ENCODE results near the gene FNDC3B.
"Not testable (repeated sequence)": the region's sequence is repeated elsewhere in the genome, so short reads cannot be mapped to it uniquely, and the experiment has no call there.

The FNDC3B gene

DNA sequence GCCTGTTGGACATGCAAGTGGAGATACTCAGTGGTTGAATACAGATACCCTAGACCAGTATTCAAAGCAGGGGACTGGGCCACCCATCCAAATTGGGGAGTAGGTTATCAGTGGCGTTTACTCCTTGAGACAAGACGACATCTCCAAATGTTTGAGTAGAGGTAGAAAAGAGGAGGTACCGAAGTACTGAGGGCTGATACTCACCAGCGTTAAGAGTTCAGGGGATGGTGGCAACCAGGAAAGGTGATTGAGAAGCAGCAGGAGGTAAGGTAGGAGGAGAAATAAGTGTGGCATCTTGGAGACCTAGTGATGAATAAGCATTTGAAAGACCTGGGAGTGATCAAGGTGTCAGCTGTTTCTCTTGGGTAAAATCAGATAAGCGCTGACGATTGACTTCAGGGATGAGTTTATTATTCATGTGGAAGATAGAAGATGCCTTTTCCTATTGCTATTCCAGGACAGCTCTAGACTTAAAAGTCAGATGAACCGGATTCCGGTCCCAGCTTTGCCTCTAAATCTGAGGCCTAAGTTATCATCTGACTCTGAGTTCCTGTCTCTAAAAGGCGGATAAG lies 312.6 kb downstream of the FNDC3B start:
- no peak for DNase-seq (ENCODE audit: extremely low read depth in 1 of 2, low read depth in 1 of 2)

DNA sequence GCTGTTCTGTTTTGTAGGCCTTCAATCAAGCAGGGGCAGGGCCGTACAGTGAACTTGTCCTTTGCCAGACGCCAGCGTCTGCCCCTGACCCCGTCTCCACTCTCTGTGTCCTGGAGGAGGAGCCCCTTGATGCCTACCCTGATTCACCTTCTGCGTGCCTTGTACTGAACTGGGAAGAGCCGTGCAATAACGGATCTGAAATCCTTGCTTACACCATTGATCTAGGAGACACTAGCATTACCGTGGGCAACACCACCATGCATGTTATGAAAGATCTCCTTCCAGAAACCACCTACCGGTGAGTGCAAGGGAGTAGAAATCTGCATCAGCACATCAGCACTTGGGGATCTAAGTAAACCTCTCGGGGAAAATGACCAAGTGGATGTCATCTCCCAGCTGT lies 313.4 kb downstream of the FNDC3B start:
- no peak for DNase-seq (ENCODE audit: extremely low read depth in 1 of 2, low read depth in 1 of 2)

DNA sequence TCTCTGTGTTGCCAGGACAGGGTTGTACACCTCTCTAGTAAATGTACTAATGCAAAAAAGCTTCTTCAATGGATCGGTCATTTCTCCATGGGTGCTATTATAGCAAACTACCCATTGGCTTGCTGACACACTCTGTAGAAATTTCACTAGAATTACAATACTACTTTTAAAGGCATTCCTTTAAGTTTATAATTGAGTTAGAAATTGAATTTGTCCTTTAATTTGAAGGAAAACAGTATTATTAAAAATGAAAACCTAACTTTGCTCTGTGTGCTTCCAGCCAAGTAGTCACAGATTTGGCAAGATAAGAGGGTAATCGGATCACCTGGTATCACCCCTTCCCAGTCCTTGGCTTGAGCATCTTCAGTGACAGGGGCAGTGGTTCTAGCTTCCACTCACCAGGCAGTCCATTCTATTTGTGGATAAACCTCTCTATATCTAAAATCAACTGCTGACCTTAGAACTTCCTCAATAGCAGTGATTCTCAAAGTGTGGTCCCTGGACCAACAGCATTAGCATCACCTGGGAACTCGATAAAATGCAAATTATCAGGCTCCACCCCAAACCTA lies 315.6 kb downstream of the FNDC3B start:
- DNase-seq (ENCODE audit: extremely low read depth in 1 of 2, low read depth in 1 of 2) = no peak

DNA sequence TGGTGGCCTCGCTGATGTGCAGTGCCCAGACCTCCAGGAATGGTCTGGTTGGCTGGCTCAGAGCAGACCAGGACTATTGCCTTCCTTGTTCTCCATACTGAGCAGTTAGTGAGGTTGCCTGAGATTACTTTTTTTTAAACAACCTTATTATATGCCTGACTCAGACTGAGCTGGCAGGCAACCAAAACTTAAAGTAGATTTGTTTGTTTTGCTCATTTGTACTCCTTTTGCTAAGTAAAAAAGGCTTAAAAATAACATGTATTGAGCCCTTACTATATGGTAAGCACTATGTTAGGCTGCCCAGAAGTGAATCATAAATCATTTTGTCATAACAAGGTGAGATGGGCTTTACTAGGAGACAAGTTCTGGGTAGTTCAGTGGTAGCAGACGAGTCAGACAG lies 316.5 kb downstream of the FNDC3B start:
- DNase-seq (ENCODE audit: extremely low read depth in 1 of 2, low read depth in 1 of 2) = no peak

DNA sequence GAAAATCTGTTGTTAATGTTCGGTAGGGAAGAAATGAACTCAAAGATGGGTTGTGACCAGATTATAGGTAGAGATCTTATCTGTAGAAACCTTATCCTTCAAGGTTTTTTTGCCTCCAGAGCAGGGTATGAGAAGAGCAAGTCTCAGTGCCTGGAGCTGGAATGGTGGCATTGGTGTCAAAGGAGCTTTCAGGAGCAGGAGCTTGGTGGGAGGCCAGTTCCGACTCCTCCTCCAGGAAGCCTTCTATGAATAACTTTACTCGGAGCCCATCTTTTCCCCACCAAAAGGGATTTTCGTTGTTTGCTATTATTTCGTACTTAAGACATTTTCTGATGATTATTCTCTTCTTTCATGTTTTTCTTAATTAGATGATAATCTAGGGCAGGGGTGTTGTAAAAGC lies 317.0 kb downstream of the FNDC3B start:
- no peak for DNase-seq (ENCODE audit: extremely low read depth in 1 of 2, low read depth in 1 of 2)

DNA sequence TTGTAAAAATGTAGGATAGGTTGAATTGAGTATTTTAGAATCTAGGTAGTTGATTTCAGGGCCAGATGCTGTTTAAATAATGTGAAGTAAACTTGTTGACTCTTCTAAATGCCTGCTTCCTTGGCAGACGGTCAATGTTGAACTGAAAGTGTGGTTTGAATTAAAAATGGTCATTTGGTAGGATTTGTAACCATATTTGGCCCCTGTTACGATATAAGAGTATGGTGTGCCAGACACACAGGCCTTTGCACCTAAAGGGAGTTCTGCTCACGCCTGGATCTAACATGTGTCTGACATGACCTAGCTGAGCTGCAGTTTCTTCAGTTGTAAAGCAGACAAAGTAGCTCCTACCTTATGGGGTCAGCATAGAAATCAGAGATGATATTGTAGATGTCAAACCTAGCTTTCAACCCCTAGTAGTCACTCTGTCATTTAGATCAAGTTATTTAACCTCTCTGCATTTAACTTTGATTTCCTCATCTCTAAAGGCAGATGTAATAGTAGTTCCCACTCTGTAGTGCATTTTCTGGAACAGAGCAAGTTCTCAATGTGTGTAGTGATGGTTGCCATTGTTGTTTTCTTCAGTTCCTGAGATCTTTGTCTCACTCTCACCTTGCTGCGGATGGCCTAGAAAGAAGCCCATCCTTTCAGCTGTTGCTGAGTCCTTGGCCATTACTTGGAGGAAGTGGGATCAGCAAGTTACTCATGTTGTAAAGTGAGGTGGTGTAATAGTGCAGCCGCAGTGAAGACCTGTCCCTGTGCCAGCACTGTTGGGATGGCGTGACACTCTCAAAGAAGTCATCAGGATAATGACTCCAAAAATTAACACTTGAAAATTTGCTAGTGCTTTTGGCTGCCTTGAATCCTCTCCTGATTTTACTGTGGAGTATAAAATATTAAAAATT lies 318.7 kb downstream of the FNDC3B start:
- no peak for DNase-seq (ENCODE audit: extremely low read depth in 1 of 2, low read depth in 1 of 2)

DNA sequence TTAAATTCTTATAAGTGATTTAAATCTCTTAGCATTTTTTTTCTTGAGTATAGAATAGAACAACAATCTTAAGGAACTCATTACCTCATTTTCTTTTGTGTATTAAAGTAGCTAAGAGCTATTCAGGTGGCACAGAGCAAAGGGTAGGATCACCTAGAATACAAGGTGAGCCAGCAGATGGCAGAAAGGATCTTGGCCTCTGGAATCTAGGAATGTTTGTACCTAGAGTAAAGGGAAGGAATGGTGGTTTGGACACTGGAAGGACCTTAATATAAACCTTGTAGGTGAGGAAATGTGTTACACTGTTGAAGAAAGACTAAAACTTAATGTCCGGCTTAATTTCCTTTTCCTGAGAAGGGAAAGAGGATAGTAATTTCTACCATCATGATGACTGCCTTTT lies 319.9 kb downstream of the FNDC3B start:
- no peak for DNase-seq (ENCODE audit: extremely low read depth in 1 of 2, low read depth in 1 of 2)

DNA sequence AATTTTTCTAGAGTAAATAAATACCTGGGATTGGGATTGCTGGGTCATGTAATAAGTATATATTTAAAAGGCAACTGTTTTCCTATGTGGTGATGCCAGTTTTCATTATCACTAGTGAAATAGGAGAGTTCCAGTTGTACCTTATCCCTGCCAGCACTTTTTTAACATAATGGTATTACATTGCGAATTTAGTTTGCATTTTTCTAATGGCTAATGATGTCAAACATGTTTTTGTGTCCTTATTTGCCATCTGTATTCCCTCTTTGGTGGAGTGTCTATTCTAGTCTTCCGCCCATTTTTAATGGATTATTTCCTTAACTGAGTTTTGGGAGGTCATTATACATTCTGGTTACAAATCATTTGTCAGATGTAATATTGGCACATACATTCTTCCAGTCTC lies 320.6 kb downstream of the FNDC3B start:
- DNase-seq (ENCODE audit: extremely low read depth in 1 of 2, low read depth in 1 of 2) = no peak

DNA sequence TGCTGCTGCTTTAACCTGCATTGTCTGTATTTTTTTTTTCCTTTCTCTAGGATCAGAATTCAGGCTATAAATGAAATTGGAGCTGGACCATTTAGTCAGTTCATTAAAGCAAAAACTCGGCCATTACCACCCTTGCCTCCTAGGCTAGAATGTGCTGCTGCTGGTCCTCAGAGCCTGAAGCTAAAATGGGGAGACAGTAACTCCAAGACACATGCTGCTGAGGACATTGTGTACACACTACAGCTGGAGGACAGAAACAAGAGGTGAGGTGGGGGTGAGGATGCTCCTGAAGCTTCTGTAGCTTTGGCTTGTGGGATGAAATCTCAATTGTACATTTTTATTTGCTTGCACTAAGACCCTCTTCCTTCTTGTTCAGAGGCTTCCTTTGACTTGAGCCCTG lies 323.2 kb downstream of the FNDC3B start:
- DNase-seq (ENCODE audit: extremely low read depth in 1 of 2, low read depth in 1 of 2) = no peak

DNA sequence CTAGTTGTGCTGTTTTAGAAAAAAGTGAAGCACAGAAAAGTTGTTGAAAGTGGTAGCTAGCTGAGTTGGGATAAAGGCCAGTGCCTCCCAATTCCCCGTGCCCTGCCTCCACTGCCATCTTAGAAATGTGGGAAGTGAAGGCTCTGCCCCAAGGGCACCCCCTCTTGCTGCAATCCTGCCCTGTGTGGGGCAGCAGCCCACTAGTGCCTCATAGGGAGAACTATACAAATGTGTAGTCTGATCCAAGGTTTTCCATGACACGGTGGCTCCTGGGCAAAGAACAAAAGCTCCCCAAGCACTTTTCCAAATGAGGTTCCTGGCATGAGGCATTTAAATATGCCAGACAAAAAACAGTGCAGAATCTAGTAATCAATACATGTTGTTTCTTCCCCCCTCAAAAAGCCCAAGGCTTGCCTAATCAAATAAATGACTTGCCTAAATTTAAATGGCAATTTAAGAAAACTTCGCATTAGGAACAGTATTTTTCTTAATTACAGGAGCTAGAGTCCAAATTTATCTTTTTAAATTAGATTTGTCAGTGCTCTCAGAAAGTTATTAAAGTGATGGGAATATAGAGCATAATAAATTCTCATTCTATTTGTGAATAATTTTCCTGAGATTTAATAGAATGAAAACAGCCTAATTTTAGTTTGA lies 325.1 kb downstream of the FNDC3B start:
- no peak for DNase-seq (ENCODE audit: extremely low read depth in 1 of 2, low read depth in 1 of 2)

DNA sequence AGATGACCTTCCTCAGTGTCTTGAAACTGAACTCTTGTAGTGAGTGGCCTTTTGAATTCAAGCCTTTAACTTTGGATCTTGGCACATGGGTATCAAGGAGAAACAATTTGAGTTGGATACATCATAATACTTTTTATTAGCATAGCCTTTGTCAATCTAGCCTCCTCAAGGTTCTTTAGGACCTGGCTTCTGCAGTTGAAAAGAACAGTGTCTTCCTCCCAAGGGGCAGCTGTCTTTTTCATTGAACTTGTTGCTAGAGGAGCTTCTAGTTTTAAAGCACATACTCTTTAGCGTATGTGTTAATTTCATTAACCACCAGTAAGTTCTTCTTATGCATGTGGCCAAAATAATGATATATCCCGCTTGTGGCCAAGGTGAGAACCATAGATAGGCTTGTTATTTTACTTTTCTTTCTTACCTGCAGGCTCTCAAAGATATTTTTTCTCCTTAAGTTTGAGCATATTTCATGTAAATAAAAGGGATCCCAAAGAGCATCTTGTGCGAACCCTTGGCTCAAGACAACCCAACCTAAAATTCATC lies 325.7 kb downstream of the FNDC3B start:
- DNase-seq (ENCODE audit: extremely low read depth in 1 of 2, low read depth in 1 of 2) = no peak

DNA sequence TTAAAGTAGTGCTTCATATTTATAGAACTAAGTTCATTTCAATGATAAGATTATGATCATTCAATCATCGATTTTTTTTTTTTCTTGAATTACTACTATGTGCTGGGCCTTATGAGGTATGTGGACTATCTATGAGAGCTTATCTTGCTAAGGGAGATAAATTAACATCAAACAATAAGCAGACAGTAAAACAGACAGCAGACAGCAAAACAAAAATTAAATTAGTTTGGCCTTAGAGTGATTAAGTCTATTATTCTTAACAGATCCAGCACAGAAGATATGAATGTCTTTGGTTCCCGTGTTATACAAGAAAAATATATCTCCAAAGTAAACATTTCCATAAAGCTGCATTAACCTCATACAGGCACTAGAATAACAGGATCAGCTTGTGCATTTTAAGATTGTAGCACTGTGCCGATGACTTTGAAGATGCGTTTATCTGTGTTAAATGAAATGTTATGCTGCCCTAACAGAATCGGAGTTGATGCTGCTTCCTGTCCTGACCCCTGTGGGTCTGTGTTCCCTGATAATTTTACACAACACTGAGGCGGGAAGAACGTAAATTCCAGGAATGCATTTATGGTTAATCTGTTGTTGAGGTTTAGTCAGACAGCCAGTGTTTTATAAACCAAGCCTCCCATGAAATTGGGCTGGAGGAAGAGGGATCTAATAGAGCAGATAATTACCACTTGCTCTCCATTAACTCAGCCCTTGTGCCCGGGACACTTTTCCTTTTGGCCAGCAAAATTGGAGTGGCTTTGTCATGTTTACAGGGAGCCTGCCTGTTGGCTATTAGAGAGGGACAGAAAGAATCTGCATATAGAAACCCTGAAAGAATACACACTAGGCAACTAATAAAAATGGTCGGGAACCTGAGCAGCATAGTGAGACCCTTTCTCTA lies 328.1 kb downstream of the FNDC3B start:
- no peak for DNase-seq (ENCODE audit: extremely low read depth in 1 of 2, low read depth in 1 of 2)

DNA sequence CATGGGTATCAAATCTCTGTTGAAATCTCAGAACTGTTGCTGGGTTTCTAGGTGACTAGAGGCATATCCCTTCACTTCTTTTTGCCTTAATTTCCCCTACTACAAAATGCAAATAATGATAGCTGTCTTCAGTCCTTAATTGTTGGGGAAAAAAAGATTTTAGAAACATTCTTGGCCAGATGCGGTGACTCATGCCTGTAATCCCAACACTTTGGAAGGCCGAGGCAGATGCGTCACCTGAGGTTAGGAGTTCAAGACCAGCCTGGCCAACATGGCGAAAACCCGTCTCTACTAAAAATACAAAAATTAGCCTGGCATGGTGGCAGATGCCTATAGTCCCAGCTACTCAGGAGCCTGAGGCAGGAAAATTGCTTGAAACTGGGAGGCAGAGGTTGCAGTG lies 329.2 kb downstream of the FNDC3B start:
- not testable (repeated sequence) for DNase-seq (ENCODE audit: extremely low read depth in 1 of 2, low read depth in 1 of 2)

DNA sequence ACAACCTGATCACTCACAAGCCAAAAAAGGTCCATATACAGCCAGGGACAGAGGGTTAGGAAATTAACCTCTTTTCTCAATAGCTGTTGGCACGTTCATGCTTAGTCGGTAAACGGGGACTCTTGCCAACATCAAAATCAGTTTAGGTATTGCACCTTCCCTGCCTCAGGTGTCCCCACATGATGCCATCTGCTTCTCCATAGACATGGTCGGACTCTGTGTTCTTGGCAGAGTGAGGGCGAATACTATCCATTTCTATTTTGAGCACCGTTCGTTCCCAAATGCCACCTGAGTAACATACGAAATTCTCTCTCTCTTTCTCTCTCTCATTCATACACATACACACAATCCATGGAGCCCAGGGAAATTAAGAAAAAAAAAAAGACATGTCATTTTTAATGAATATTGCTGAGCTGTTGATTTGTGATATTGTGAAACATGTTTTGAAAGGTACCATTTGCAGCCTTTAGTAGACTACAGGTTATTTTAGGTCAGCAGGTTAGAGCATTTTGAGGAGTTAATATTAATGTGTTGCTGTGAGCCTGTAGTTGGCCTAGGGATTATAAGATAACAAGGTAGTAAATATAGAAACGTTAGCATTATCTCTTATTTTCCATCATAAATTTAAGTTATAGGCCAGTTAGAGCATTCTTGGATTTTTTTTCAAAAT lies 330.3 kb downstream of the FNDC3B start:
- DNase-seq (ENCODE audit: extremely low read depth in 1 of 2, low read depth in 1 of 2) = no peak

DNA sequence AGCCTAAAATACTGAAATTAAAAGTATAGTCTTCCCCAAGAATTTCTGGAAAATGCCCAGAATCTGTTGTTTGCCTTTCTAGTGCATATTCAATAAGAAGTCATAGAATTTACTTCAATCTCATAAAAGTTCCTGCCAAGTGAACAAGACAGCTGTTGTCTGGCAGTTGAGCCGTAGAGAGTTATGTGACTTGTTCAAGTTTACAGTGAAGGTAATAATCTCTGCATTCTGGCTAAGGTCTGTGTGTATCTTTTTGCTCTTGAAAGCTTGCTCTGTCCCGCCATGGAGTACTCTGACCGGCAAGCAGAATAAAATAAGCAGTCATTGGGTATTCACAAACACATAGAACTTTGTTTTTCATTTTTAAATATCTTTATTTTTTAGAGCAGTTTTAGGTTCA lies 331.0 kb downstream of the FNDC3B start:
- no peak for DNase-seq (ENCODE audit: extremely low read depth in 1 of 2, low read depth in 1 of 2)

DNA sequence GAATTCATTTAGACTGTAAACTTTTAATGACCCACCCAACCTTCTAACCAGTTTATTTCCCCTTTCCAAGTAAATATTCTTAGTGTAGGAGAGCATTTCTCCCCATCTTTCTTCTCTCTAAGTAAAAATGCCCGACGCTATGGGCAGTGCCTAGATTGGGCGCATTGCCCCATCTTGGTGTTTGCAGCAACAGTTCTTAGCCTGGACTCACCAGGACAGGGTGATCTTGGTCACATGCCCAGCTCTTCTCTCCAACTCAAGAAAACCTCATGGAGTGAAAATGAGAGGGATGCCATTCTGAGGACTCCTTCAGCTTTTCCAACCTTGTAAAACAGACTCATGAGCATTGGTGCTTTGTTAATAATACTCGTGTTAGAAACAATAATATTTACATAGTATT lies 332.2 kb downstream of the FNDC3B start:
- no peak for DNase-seq (ENCODE audit: extremely low read depth in 1 of 2, low read depth in 1 of 2)

DNA sequence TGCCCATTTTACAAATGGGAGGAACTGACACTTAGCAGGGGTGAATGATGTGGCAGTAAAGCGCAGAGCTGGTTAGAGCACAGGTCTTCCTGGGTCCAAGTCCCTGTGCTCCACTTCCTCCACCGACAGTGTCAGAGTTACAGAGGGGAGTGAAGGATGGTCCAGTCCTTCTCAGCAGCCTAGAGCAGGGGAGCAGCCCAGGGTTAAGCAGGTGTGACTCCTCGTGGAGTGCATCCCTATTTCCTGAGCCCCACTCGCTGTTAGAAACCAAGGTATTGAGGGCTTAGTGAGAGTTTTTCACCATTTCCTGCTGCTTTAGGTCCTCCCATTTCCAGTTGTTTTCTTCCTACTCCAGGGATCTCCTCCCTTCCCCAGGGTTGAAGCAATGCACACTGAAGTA lies 333.5 kb downstream of the FNDC3B start:
- DNase-seq (ENCODE audit: extremely low read depth in 1 of 2, low read depth in 1 of 2) = no peak

DNA sequence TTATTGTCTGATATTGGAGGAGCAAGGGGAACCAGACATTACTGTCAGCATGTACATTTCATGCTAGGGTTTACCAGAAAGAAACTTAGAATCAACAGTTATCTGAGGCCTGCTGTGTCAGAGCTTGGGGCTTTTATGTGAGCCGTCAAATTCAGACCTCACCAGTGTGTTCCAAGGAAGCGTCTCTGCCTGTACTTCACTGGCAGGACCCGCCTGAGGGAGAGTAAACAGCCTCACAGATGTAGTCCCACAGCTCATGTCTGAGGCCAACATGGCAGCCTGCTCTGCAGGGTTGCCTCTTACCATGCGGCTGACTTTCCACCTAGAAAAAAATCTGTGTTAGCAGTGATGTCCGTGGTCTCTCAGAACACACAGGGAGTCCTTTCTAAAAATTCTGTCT lies 334.5 kb downstream of the FNDC3B start:
- no peak for DNase-seq (ENCODE audit: extremely low read depth in 1 of 2, low read depth in 1 of 2)

DNA sequence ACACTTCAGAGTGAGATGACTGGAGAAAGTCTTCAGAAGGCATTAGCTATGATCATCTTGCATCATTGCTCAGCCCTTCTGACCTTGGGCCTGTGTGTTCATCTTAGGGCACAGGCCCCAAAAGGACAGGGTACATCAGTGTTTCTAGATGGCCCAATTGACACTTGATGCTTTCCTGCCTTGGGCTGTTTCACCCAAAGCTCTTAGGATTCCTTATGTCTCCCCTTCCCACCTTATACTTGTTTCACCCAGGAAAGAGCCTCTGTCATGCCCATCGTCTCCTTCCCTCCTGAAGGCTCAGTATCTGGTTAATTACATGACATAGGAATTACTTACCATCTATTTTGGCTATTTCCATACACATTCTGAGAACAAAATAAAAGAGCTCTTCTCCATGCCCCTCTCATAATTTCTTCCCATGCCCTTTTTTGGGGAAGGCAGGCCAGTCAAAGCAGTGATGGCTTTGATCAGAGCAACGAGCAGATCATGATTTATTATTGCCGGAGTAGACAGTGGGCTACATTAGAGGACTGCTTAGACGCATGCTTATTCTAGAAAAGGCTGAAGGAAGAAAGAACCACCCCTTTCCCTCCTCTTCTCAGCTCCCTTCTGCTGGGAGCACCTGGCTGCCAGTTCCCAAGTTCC lies 335.9 kb downstream of the FNDC3B start:
- no peak for DNase-seq (ENCODE audit: extremely low read depth in 1 of 2, low read depth in 1 of 2)

All from activated CD8-positive, alpha-beta memory T cell treated with anti-CD3 and anti-CD28 coated beads for 1 hour (primary cell).